GM12891 (cell line): ENCODE results near the gene GSC2.

Experiments
- POLR2A ChIP-seq: IDR thresholded peaks from 2 replicates; pipeline ENCODE4 v1.6.1; 2011; ENCODE audit warnings: low read depth, low read length, control low read depth
- POLR2AphosphoS5 ChIP-seq: IDR thresholded peaks from 2 replicates; pipeline ENCODE4 v1.6.1; 2011; ENCODE audit warnings: low read depth, low read length, control low read depth
- TAF1 ChIP-seq: IDR thresholded peaks from 2 replicates; pipeline ENCODE4 v1.6.1; 2011; ENCODE audit warnings: low read depth, low read length, control low read depth

DNA sequence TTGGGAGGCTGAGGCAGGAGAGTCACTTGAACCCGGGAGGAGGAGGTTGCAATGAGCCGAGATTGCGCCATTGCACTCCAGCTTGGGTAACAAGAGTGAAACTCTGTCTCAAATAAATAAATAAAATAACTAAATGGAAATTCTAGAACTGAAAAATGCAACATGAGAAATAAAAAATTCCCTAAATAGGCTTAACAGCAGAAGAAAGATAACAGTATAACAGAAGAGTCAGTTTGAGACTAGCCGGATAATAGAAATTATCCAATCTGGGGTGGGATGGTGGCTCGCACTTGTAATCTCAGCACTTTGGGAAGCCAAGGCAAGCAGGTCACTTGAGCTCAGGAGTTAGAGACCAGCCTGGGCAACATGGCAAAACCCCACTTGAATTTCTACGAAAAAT lies 14.3 kb upstream of the GSC2 start:
- no peak for TF ChIP-seq POLR2A
- no peak for TF ChIP-seq TAF1
- no peak for TF ChIP-seq POLR2AphosphoS5
